Thymus (tissue), 11 donors: ENCODE results near the gene EYS. TPM values are rescaled to one million over a fixed set of nuclear protein-coding genes. Genes with fewer than 3 reads are reported as not detected.

Source experiments
- DNase-seq, 9 donors: peaks; one replicate each; pipeline ENCODE4 v3.0.0-alpha.2; 2013; ENCODE audit warnings: low spot score in 9 of 9, low read depth in 6 of 9, missing footprints in 1 of 9
- H3K27ac ChIP-seq, 2 donors: one replicate each; pipeline ENCODE4 v1.5.1; 2013; ENCODE audit warnings: control low read depth in 1 of 2, low read depth in 1 of 2, low read length in 1 of 2, mild to moderate bottlenecking in 1 of 2, moderate library complexity in 1 of 2
- H3K27me3 ChIP-seq, 2 donors: one replicate each; pipeline ENCODE4 v1.5.1; 2013; ENCODE audit warnings: low read length in 1 of 2; ENCODE audit not compliant: control insufficient read depth in 2 of 2, insufficient read depth in 1 of 2
- H3K36me3 ChIP-seq, 2 donors: one replicate each; pipeline ENCODE4 v1.5.1; 2013; ENCODE audit warnings: low read length in 1 of 2, mild to moderate bottlenecking in 1 of 2, moderate library complexity in 1 of 2; ENCODE audit not compliant: control insufficient read depth in 2 of 2, insufficient read depth in 2 of 2
- H3K4me1 ChIP-seq, 2 donors: one replicate each; pipeline ENCODE4 v1.5.1; 2013; ENCODE audit warnings: low read length in 2 of 2; ENCODE audit not compliant: control insufficient read depth in 2 of 2, insufficient read depth in 2 of 2
- H3K4me3 ChIP-seq, 2 donors: one replicate each; pipeline ENCODE4 v1.5.1; 2013; ENCODE audit warnings: low read length in 2 of 2, control low read depth in 1 of 2, mild to moderate bottlenecking in 1 of 2
- H3K9me3 ChIP-seq, 2 donors: one replicate each; pipeline ENCODE4 v1.5.1; 2013; ENCODE audit warnings: low read length in 1 of 2, mild to moderate bottlenecking in 1 of 2; ENCODE audit not compliant: control insufficient read depth in 2 of 2, insufficient read depth in 1 of 2
- WGBS: extraction: QIAGEN DNeasy Blood & Tissue Kit; methylation state at CpG from one replicate; pipeline ENCODE4 v1.1.7; 2013; 5-methylcytosine and 5-hydroxymethylcytosine counted together
- polyA plus RNA-seq: library from polyadenylated mRNA; stranded (reverse); fragments of 200-250 nt; gene quantifications from one replicate; pipeline ENCODE4 v1.2.3, GENCODE V29; 2013
- total RNA-seq: library from RNA; stranded (reverse); fragments of 120-200 nt; gene quantifications from one replicate; pipeline ENCODE4 v1.2.4, GENCODE V29; 2013
- donor health status: healthy.

The EYS gene
- total and polyA plus RNA-seq, 2 donors, result 0.05 to 0.28 TPM

- H3K4me3 ChIP-seq, result no peak overlapping the region
- no peaks in the 10 kb centered on the region for H3K36me3 ChIP-seq
- H3K27me3 ChIP-seq, result no peaks in the 10 kb centered on the region
- H3K27ac ChIP-seq, result no peak overlapping the region
- 94% methylated on average over 5 of the region's 5 CpGs for WGBS
- no peak for DNase-seq
- H3K4me1 ChIP-seq, result no peaks in the 10 kb centered on the region
- no peaks in the 10 kb centered on the region for H3K9me3 ChIP-seq
Measured at GRCh38 chr6:64062960-64063683, 1643.9 kb downstream of the EYS start.

DNA sequence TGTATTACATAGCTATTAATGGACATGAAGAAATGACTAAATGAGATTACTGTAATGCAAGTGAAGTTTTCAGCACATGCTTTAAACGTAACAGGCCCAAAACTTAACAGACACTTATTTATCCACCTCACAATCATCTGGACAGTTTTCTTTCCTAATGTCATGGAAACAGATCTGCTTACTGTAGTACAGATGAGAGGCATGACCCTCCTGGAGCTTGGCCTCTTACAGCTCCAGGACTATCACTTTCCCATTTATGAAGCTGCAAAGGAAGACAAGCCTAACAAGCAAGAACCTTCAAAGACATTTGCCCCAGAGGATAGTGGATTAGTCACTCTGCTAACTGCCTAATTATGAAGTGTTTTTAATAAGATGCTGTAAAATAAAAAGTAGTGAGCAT is 1652.2 kb downstream of the EYS start:
- no peaks in the 10 kb centered on the region for H3K4me1 ChIP-seq
- H3K27ac ChIP-seq, result no peak overlapping the region
- H3K36me3 ChIP-seq, result no peaks in the 10 kb centered on the region
- no peak overlapping the region for H3K4me3 ChIP-seq
- no peaks in the 10 kb centered on the region for H3K9me3 ChIP-seq
- DNase-seq, result no peak
- no peaks in the 10 kb centered on the region for H3K27me3 ChIP-seq
- 100% methylated on average over 1 of the region's 1 CpG for WGBS

GRCh38 chr6:64050590-64050989 is 1656.4 kb downstream of the EYS start:
- Histone ChIP-seq H3K36me3 (no peaks in the 10 kb centered on the region), H3K4me1 (no peaks in the 10 kb centered on the region), H3K27ac (no peak overlapping the region), H3K9me3 (no peaks in the 10 kb centered on the region), H3K27me3 (no peaks in the 10 kb centered on the region), H3K4me3 (no peak overlapping the region)
- WGBS, result 63% methylated on average over 1 of the region's 1 CpG
- no peak for DNase-seq

DNA sequence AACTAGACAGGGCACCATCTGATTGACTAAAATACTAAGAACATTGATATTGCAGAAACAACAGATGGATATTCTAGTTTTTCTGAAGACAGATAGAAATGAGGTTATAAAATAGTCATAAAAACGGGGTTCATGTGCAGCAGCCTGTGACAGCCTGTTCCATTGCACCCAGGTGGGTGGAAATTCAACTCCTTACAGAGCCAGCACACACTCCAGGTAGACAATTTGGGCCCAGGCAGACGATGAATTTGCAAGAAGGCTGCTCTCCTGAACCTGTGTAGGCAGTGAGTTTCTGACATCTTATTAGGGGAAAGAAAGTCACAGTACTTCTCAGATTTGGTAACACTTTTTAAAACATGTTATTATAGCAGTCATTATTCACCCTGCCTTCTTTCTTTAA is 1657.3 kb downstream of the EYS start:
- Histone ChIP-seq H3K27ac (no peak overlapping the region), H3K4me1 (no peaks in the 10 kb centered on the region), H3K36me3 (no peaks in the 10 kb centered on the region), H3K4me3 (no peak overlapping the region), H3K9me3 (no peaks in the 10 kb centered on the region), H3K27me3 (no peaks in the 10 kb centered on the region)
- DNase-seq, result no peak
- WGBS, result 84% methylated on average over 2 of the region's 2 CpGs

GRCh38 chr6:64046746-64047208 is 1660.2 kb downstream of the EYS start:
- Histone ChIP-seq H3K4me3 (no peak overlapping the region), H3K9me3 (no peaks in the 10 kb centered on the region), H3K27ac (no peak overlapping the region), H3K36me3 (no peaks in the 10 kb centered on the region), H3K4me1 (no peaks in the 10 kb centered on the region), H3K27me3 (no peaks in the 10 kb centered on the region)
- WGBS, result 90% methylated on average over 1 of the region's 1 CpG
- no peak for DNase-seq

DNA sequence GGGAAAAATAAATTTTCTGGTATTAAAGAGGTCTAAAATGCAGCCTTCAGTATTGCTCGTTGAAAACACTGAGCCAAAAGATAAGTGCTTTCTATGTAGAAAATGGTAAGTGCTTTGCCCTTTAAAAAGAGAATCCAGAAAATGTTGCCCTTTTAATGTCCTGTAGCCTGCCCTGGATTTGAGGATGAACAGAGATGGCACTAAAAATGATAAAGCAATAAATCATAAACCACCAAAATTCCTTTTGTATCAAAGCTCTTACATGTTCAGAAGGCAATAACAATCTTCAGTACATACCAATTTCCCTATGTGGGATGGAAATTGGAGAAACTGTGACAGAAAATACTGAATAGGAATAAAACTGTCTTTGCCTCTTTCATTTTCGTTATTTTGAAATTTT is 1665.7 kb downstream of the EYS start:
- H3K4me1 ChIP-seq, result no peaks in the 10 kb centered on the region
- H3K4me3 ChIP-seq, result no peak overlapping the region
- no peak for DNase-seq
- 85% methylated on average over 2 of the region's 2 CpGs for WGBS
- no peaks in the 10 kb centered on the region for H3K27me3 ChIP-seq
- H3K36me3 ChIP-seq, result no peaks in the 10 kb centered on the region
- no peak overlapping the region for H3K27ac ChIP-seq
- no peaks in the 10 kb centered on the region for H3K9me3 ChIP-seq

GRCh38 chr6:64040113-64040512 is 1666.9 kb downstream of the EYS start:
- Histone ChIP-seq H3K4me1 (no peaks in the 10 kb centered on the region), H3K4me3 (no peak overlapping the region), H3K36me3 (no peaks in the 10 kb centered on the region), H3K27ac (no peak overlapping the region), H3K27me3 (no peaks in the 10 kb centered on the region), H3K9me3 (no peaks in the 10 kb centered on the region)
- 78% methylated on average over 1 of the region's 1 CpG for WGBS
- no peak for DNase-seq

- Histone ChIP-seq H3K4me1 (no peaks in the 10 kb centered on the region), H3K36me3 (no peaks in the 10 kb centered on the region), H3K27ac (no peak overlapping the region), H3K9me3 (no peaks in the 10 kb centered on the region), H3K27me3 (no peaks in the 10 kb centered on the region), H3K4me3 (no peak overlapping the region)
- WGBS, result 81% methylated on average over 1 of the region's 1 CpG
- DNase-seq, result no peak
Measured at GRCh38 chr6:64037427-64037826, 1669.6 kb downstream of the EYS start.

- H3K9me3 ChIP-seq, result peaks cover 0 to 8% of the 10 kb centered on the region in 2 donors
- no peaks in the 10 kb centered on the region for H3K36me3 ChIP-seq
- H3K4me3 ChIP-seq, result no peak overlapping the region
- no peaks in the 10 kb centered on the region for H3K4me1 ChIP-seq
- WGBS, result 82% methylated on average over 3 of the region's 3 CpGs
- DNase-seq, result no peak
- no peak overlapping the region for H3K27ac ChIP-seq
- no peaks in the 10 kb centered on the region for H3K27me3 ChIP-seq
Measured at GRCh38 chr6:64034910-64035655, 1671.9 kb downstream of the EYS start.
